ENCODE data around the gene VENTX.

VENTX gene

GRCh38 chr10:133287832-133288500, 50.3 kb downstream of the VENTX start:
- no peak for DNase-seq (ENCODE audit: low spot score)

- no peak for DNase-seq (ENCODE audit: low spot score)
Observed at GRCh38 chr10:133289761-133290160, 52.1 kb downstream of the VENTX start.

All from cerebellar cortex (tissue), 1 donor.